ENCODE data around the gene NKD2.

DNA sequence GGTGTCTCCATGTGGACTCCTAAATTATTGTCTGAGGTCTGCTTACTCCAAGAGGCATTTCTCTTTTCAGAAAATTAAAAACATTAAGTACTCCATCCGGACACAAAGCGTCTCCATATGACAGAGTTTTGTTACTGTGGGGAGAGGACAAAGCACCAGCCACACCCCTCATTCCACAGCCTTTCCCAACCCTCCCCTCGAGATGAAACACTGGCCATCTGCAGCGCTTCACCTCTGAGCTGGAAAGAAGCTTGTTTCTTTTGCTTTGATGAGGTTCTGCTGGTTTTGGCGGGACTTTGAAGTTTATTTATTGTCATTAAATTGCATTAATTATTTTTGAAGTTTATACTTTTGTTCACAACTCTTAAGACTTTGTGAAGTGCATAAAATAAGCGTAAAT lies 27.6 kb upstream of the NKD2 start:
- TF ChIP-seq, protein P1, sequence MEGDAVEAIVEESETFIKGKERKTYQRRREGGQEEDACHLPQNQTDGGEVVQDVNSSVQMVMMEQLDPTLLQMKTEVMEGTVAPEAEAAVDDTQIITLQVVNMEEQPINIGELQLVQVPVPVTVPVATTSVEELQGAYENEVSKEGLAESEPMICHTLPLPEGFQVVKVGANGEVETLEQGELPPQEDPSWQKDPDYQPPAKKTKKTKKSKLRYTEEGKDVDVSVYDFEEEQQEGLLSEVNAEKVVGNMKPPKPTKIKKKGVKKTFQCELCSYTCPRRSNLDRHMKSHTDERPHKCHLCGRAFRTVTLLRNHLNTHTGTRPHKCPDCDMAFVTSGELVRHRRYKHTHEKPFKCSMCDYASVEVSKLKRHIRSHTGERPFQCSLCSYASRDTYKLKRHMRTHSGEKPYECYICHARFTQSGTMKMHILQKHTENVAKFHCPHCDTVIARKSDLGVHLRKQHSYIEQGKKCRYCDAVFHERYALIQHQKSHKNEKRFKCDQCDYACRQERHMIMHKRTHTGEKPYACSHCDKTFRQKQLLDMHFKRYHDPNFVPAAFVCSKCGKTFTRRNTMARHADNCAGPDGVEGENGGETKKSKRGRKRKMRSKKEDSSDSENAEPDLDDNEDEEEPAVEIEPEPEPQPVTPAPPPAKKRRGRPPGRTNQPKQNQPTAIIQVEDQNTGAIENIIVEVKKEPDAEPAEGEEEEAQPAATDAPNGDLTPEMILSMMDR (IDR thresholded peaks at IDR 0.05) = no peak
- TF ChIP-seq POLR2AphosphoS5 (IDR thresholded peaks at IDR 0.05; ENCODE audit: low read depth, low read length) = no peak
- TF ChIP-seq, protein P2, sequence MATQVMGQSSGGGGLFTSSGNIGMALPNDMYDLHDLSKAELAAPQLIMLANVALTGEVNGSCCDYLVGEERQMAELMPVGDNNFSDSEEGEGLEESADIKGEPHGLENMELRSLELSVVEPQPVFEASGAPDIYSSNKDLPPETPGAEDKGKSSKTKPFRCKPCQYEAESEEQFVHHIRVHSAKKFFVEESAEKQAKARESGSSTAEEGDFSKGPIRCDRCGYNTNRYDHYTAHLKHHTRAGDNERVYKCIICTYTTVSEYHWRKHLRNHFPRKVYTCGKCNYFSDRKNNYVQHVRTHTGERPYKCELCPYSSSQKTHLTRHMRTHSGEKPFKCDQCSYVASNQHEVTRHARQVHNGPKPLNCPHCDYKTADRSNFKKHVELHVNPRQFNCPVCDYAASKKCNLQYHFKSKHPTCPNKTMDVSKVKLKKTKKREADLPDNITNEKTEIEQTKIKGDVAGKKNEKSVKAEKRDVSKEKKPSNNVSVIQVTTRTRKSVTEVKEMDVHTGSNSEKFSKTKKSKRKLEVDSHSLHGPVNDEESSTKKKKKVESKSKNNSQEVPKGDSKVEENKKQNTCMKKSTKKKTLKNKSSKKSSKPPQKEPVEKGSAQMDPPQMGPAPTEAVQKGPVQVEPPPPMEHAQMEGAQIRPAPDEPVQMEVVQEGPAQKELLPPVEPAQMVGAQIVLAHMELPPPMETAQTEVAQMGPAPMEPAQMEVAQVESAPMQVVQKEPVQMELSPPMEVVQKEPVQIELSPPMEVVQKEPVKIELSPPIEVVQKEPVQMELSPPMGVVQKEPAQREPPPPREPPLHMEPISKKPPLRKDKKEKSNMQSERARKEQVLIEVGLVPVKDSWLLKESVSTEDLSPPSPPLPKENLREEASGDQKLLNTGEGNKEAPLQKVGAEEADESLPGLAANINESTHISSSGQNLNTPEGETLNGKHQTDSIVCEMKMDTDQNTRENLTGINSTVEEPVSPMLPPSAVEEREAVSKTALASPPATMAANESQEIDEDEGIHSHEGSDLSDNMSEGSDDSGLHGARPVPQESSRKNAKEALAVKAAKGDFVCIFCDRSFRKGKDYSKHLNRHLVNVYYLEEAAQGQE (IDR thresholded peaks at IDR 0.05; ENCODE audit: insufficient read depth in 1 of 2, low read depth in 2 of 2, low read length in 1 of 2) = no peak
- TF ChIP-seq SIN3A (IDR thresholded peaks at IDR 0.05; ENCODE audit: borderline replicate concordance, insufficient read depth, low read depth, low read length) = no peak
- TF ChIP-seq TCF7L2 (IDR thresholded peaks at IDR 0.05; ENCODE audit: low read depth, low read length) = no peak

Measured in Panc1 (cell line).